ENCODE results near the gene DTX2. TPM values are rescaled to one million over a fixed set of nuclear protein-coding genes. Genes with fewer than 3 reads are reported as not detected.
A peak's percentile ranks its signal among the peaks of the same experiment; 100 is the strongest.
"Not testable (repeated sequence)": the region's sequence is repeated elsewhere in the genome, so short reads cannot be mapped to it uniquely, and the experiment has no call there.

DTX2 gene
- total RNA-seq, 6 experiments from 2014 or later = 11.1 to 15.6 (median 12.9) TPM

DNA sequence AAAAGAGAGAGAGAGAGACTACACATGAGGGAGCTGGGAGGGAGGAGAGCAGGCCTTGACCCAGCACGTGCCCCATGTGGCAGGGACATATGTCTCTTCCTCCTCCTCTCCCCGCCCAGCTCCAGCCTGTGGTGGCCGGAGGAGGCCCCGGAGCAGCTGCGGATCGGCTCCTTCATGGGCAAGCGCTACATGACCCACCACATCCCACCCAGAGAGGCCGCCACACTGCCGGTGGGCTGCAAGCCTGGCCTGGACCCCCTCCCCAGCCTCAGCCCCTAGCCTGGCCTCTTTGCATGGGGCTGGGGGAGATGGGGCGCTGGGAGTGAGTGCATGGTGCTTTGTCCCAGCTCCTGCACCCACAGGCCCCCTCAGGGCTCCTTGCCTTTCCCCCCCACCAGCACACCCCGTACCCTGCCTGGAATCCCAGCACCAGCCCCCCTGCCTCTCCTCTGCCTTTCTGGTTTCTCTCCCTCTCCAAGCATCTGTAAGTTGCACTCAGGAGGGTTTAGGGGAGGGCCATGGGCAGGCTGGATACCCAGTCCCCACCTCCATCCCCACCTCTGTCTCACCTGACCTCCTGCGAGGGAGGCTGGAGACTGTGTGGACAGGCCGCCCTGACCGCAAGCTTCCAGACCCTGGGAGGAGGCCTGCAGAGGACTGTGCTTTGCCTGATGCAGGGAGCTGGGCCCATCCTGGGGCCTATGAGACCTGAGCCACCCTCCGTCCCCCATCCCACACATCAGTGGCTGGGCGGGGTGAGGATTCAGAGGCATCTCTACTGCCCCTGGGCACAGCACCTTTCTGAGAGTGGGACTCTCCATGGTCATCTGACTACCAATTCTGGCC, 53.6 kb downstream of the DTX2 start:
- no peak overlapping the region for H3K27ac Mint-ChIP-seq
- DNase-seq = no peak
- no peaks in the 10 kb centered on the region for H3K36me3 Mint-ChIP-seq (ENCODE audit: low read depth)
- H3K4me3 Mint-ChIP-seq = no peak overlapping the region
- H3K4me1 Mint-ChIP-seq (ENCODE audit: low read depth) = no peaks in the 10 kb centered on the region
- H3K9me3 Mint-ChIP-seq = no peaks in the 10 kb centered on the region
- no peak for TF ChIP-seq CTCF (IDR thresholded peaks at IDR 0.05)
- no peaks in the 10 kb centered on the region for H3K27me3 Mint-ChIP-seq (ENCODE audit: insufficient read depth)

DNA sequence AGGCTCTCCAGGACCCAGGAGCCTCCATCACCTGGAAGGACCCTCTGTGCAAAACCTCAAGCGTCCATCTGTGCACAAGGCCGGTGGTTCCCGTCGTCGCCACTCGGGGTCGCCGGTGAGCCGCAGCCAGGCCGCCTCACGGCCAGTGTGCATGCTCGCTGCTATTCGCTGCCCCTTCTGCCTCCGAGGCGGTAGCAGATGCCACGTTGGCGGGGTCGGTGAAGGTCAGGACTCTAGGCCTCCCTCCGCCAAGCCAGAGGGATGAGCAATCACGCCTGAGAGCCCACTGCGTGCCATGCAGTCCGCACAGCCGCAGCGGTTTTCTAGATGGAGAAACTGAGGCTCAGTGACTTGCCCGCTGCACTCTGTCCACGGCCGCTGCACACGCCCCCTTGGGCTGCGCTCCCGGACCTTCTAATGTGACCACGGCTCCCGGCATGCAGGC, 54.5 kb downstream of the DTX2 start:
- no peaks in the 10 kb centered on the region for H3K4me1 Mint-ChIP-seq (ENCODE audit: low read depth)
- H3K27ac Mint-ChIP-seq = no peak overlapping the region
- H3K9me3 Mint-ChIP-seq = no peaks in the 10 kb centered on the region
- H3K4me3 Mint-ChIP-seq = no peak overlapping the region
- no peaks in the 10 kb centered on the region for H3K36me3 Mint-ChIP-seq (ENCODE audit: low read depth)
- DNase-seq = no peak
- TF ChIP-seq CTCF (IDR thresholded peaks at IDR 0.05) = no peak
- H3K27me3 Mint-ChIP-seq (ENCODE audit: insufficient read depth) = no peaks in the 10 kb centered on the region

DNA sequence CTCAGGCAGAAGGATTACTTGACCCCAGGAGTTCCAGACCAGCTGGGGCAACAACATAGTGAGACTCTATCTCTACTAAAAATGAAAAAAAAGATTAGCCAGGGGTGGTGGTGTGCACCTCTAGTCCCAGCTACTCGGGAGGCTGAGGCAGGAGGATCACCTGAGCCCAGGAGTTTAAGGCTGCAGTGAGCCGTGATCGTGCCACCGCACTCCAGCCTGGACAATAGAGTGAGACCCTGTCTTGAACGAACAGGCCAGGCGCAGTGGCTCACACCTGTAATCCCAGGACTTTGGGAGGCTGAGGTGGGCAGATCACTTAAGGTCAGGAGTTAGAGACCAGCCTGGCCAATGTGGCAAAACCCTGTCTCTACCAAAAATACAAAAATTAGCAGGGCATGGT, 55.4 kb downstream of the DTX2 start:
- H3K27ac Mint-ChIP-seq; H3K9me3 Mint-ChIP-seq; H3K4me3 Mint-ChIP-seq; DNase-seq; H3K4me1 Mint-ChIP-seq (ENCODE audit: low read depth); H3K27me3 Mint-ChIP-seq (ENCODE audit: insufficient read depth); H3K36me3 Mint-ChIP-seq (ENCODE audit: low read depth): not testable (repeated sequence)

DNA sequence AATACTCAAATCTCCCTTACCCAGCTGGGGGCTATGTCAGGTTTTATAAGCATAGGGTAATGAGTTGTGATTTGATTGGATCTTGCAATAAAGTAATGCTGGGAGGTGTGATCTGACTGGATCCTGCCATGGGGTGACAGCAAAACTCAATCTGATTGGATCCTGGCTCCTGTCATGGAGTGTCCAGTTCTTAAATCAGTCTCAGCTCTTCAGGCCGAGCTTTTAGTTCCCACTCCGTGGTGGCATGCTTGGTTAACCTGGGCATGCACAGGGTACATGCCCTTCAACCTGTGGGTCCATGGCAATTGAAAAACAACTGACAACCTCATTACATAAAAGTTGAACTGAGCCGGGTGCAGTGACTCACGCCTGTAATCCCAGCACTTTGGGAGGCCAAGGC, 64.7 kb downstream of the DTX2 start:
- H3K4me3 Mint-ChIP-seq; DNase-seq; H3K9me3 Mint-ChIP-seq; H3K27me3 Mint-ChIP-seq (ENCODE audit: insufficient read depth); H3K4me1 Mint-ChIP-seq (ENCODE audit: low read depth); H3K36me3 Mint-ChIP-seq (ENCODE audit: low read depth); H3K27ac Mint-ChIP-seq: not testable (repeated sequence)

DNA sequence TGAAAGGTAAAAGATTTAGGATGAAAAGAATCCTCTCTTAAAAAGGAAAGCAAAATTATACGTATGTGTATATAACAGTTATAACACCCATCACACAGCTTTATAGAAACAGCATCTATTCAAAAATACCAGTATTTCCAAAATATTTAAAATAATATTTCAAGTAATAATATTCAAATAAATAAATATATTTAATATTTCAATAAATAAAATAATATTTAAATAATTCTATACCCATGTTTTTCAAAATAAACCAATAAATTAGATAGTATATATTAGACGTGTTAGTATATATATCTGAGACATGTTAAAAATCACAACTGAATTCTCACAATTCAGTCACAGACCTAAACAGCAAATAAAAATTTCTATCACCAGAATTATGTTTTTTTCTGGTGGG, 70.1 kb downstream of the DTX2 start:
- H3K9me3 Mint-ChIP-seq; H3K27ac Mint-ChIP-seq; H3K4me3 Mint-ChIP-seq; DNase-seq; H3K36me3 Mint-ChIP-seq (ENCODE audit: low read depth); H3K27me3 Mint-ChIP-seq (ENCODE audit: insufficient read depth); H3K4me1 Mint-ChIP-seq (ENCODE audit: low read depth): not testable (repeated sequence)

DNA sequence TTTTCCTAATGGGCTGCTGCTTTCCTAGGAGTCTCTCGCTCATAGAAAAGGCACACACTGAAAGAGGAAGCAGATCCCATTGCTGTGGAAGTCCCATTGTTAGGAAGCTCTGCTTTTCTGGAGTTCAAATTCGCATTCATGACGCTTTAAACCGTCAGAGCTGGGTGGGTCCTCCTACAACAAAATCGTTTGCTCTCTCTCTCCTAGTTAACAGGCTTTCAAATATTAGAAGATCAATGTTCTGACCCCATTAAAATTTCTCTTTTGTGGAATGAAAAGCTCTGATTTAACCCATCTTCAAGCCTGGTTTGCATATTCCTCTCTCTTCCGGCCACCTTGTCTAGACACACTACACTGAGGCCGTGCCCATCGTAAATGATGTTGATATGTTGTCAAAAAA, 81.7 kb downstream of the DTX2 start, which contains the start of gene SPDYE16:
TSS of gene SPDYE16 (minus strand) at position 101 of the 400 bp plus-strand sequence. CDS start 1,838 bp downstream, outside the sequence.
- H3K27ac Mint-ChIP-seq; H3K4me3 Mint-ChIP-seq; H3K9me3 Mint-ChIP-seq; DNase-seq; H3K4me1 Mint-ChIP-seq (ENCODE audit: low read depth); H3K27me3 Mint-ChIP-seq (ENCODE audit: insufficient read depth); H3K36me3 Mint-ChIP-seq (ENCODE audit: low read depth): not testable (repeated sequence)

- not testable (repeated sequence) for H3K27me3 Mint-ChIP-seq (ENCODE audit: insufficient read depth); H3K9me3 Mint-ChIP-seq
- Mint-ChIP-seq H3K4me3 (peak overlapping the region; percentile 96), H3K27ac (peak overlapping the region; percentile 83), H3K4me1 (ENCODE audit: low read depth) (peaks cover 23% of the 10 kb centered on the region), H3K36me3 (ENCODE audit: low read depth) (peaks cover 13% of the 10 kb centered on the region; the same call in 1 of the 2 replicates)
- peak; percentile 79 for DNase-seq
Observed at GRCh38 chr7:76549025-76549854, 87.7 kb downstream of the DTX2 start.

DNA sequence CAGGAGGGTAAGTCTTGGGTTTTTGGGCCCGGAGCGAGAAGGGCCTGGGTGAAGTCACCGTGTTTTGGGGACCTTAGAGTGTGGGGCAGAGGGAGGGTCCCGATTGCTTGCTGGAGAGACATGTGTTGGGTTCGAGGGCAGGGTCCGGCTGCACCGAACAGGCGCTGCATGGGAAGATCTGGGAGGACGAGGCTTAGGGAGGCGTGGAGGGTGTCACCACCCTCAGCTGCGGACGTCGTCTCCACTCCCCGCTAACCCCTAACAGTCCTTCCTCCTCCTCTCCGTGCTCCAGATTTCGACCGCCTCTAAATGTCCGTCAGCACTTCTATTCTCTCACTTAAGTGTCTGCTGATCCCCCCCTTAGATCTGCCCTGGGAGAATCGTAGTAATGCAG, 88.3 kb downstream of the DTX2 start:
- H3K27me3 Mint-ChIP-seq (ENCODE audit: insufficient read depth); DNase-seq; H3K9me3 Mint-ChIP-seq: not testable (repeated sequence)
- Mint-ChIP-seq H3K36me3 (ENCODE audit: low read depth) (peaks cover 15% of the 10 kb centered on the region), H3K4me1 (ENCODE audit: low read depth) (peaks cover 23% of the 10 kb centered on the region), H3K27ac (peak overlapping the region; percentile 83), H3K4me3 (peak overlapping the region; percentile 96)

DNA sequence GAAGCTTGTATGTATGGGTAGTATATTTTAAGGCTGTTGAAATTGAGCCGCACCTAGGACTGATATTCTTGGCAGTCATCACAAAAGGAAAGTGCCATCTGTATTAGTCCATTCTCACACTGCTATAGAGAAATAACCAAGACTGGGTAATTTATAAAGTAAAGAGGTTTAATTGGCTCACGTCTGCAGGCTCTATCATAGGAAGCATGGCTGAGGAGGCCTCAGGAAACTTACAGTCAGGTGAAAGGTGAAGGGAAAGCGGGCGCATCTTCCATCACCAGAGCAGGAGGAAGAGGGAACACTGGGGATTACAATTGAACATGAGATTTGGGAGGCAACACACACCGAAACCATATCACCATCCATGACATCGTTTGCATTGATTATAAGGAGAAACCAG, 90.5 kb downstream of the DTX2 start:
- not testable (repeated sequence) for H3K9me3 Mint-ChIP-seq; H3K27ac Mint-ChIP-seq; H3K27me3 Mint-ChIP-seq (ENCODE audit: insufficient read depth); DNase-seq; H3K4me3 Mint-ChIP-seq
- peaks cover 21% of the 10 kb centered on the region for H3K36me3 Mint-ChIP-seq (ENCODE audit: low read depth)
- H3K4me1 Mint-ChIP-seq (ENCODE audit: low read depth) = peaks cover 29% of the 10 kb centered on the region

Data from HFFc6 (cell line).